ENCODE data around the gene FAM81B. TPM values are rescaled to one million over a fixed set of nuclear protein-coding genes. Genes with fewer than 3 reads are reported as not detected.
"Not testable (repeated sequence)": the region's sequence is repeated elsewhere in the genome, so short reads cannot be mapped to it uniquely, and the experiment has no call there.

FAM81B gene
- polyA plus RNA-seq, 1 experiment, result not detected

DNA sequence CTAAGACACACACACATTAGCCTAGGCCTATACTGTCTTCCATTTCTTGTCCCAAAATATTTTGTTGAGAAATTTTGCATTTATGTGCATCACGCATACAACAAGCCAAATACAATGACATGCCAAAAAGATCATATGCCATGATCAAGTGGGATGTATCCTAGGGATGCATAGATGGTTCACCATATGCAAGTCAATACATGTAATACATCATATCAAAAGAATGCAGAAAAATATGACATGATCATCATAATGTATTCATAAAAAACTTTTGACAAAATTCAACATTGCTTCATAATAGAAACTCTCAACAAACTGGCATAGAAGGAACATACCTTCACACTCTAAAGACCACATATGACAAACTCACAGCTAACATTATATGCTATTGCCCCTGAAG is 5.8 kb upstream of the FAM81B start:
- ChIA-PET POLR2A (no interaction called here), CTCF (interaction anchor here (0.8 kb wide), 1 partner anchor 101 kb away, joined by 3 read pairs; no protein-coding TSS in a partner anchor)
- no peak overlapping the region for H3K4me3 ChIP-seq (ENCODE audit: low read depth, low read length)
- TF ChIP-seq, protein P1, sequence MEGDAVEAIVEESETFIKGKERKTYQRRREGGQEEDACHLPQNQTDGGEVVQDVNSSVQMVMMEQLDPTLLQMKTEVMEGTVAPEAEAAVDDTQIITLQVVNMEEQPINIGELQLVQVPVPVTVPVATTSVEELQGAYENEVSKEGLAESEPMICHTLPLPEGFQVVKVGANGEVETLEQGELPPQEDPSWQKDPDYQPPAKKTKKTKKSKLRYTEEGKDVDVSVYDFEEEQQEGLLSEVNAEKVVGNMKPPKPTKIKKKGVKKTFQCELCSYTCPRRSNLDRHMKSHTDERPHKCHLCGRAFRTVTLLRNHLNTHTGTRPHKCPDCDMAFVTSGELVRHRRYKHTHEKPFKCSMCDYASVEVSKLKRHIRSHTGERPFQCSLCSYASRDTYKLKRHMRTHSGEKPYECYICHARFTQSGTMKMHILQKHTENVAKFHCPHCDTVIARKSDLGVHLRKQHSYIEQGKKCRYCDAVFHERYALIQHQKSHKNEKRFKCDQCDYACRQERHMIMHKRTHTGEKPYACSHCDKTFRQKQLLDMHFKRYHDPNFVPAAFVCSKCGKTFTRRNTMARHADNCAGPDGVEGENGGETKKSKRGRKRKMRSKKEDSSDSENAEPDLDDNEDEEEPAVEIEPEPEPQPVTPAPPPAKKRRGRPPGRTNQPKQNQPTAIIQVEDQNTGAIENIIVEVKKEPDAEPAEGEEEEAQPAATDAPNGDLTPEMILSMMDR (IDR thresholded peaks at IDR 0.05; ENCODE audit: insufficient read depth, low read depth, low read length), result no peak
- H3K36me3 ChIP-seq (ENCODE audit: control insufficient read depth, insufficient read depth, low read length), result no peaks in the 10 kb centered on the region
- no peak for DNase-seq (ENCODE audit: low read depth)
- no peaks in the 10 kb centered on the region for H3K27me3 ChIP-seq (ENCODE audit: control insufficient read depth, insufficient read depth, low read length)

GRCh38 chr5:95391965-95392364 is 799 bp downstream of the FAM81B start:
- DNase-seq (ENCODE audit: low read depth); POLR2A ChIA-PET; H3K4me3 ChIP-seq (ENCODE audit: low read depth, low read length); H3K27me3 ChIP-seq (ENCODE audit: control insufficient read depth, insufficient read depth, low read length); H3K36me3 ChIP-seq (ENCODE audit: control insufficient read depth, insufficient read depth, low read length): not testable (repeated sequence)
- CTCF ChIA-PET, result interaction anchor here (0.6 kb wide), 1 partner anchor 165 kb away, joined by 3 read pairs; no protein-coding TSS in a partner anchor

DNA sequence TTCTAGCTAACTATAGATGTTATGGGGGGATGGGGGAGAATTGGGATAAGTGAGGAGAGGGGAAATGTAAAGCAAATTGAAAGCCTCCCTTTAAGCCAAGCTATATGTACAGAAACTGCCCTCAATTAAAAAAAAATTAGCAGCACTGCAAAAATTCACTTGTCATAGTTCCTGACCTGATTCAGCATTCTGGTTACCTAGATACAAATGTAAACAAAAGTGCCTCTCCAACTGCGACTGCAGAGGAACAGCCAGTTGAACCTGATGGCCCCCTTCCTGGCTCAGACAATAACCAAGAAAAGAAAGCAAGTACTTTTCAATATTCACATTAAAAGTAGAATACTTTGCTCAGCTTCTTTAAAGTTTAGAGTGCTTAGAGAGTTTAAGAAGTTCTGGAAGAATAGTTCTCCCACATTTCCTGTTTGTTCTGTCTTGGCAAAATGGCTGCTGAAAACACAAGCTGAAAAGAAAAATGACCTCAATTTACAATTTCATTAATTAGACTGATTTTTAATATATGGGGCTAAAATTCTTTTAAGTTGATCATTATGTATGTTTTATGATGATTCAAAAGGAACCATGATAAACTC is 1.5 kb downstream of the FAM81B start:
- Histone ChIP-seq H3K27me3 (ENCODE audit: control insufficient read depth, insufficient read depth, low read length) (no peaks in the 10 kb centered on the region), H3K4me3 (ENCODE audit: low read depth, low read length) (no peak overlapping the region), H3K36me3 (ENCODE audit: control insufficient read depth, insufficient read depth, low read length) (no peaks in the 10 kb centered on the region)
- CTCF ChIA-PET, result no interaction called here
- DNase-seq (ENCODE audit: low read depth), result no peak
- TF ChIP-seq, protein P1 (IDR thresholded peaks at IDR 0.05; ENCODE audit: insufficient read depth, low read depth, low read length), result no peak
- POLR2A ChIA-PET, result no interaction called here

GRCh38 chr5:95393279-95393678 is 2.1 kb downstream of the FAM81B start:
- DNase-seq (ENCODE audit: low read depth), result no peak
- no peaks in the 10 kb centered on the region for H3K27me3 ChIP-seq (ENCODE audit: control insufficient read depth, insufficient read depth, low read length)
- no peaks in the 10 kb centered on the region for H3K36me3 ChIP-seq (ENCODE audit: control insufficient read depth, insufficient read depth, low read length)
- CTCF ChIA-PET, result no interaction called here
- TF ChIP-seq, protein P1 (IDR thresholded peaks at IDR 0.05; ENCODE audit: insufficient read depth, low read depth, low read length), result no peak
- POLR2A ChIA-PET, result no interaction called here
- no peak overlapping the region for H3K4me3 ChIP-seq (ENCODE audit: low read depth, low read length)

DNA sequence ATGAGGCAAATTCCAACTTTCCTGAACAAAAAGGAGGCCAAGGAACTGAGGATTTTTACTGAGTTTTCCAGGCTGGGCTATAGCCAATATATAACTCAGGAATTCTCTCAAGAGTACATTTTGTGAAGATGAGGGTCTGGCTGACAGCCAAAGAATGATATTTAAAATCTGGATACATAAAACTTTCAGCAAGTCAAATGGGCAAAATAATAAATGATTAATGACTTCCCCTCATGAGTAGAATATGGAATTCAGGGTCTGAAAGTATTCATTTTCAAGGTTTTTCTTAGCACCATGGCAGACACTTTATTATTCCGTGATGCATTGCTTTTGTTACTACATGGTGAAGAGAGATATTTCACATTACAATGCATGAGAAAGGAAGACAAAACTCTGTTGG is 7.8 kb downstream of the FAM81B start:
- Histone ChIP-seq H3K27me3 (ENCODE audit: control insufficient read depth, insufficient read depth, low read length) (no peaks in the 10 kb centered on the region; the same call in 1 of the 2 replicates), H3K4me3 (ENCODE audit: low read depth, low read length) (no peak overlapping the region), H3K36me3 (ENCODE audit: control insufficient read depth, insufficient read depth, low read length) (no peaks in the 10 kb centered on the region)
- TF ChIP-seq, protein P1 (IDR thresholded peaks at IDR 0.05; ENCODE audit: insufficient read depth, low read depth, low read length), result no peak
- POLR2A ChIA-PET, result no interaction called here
- no peak for DNase-seq (ENCODE audit: low read depth)
- CTCF ChIA-PET, result no interaction called here

- Histone ChIP-seq H3K27me3 (ENCODE audit: control insufficient read depth, insufficient read depth, low read length) (no peaks in the 10 kb centered on the region; the same call in 1 of the 2 replicates), H3K36me3 (ENCODE audit: control insufficient read depth, insufficient read depth, low read length) (no peaks in the 10 kb centered on the region), H3K4me3 (ENCODE audit: low read depth, low read length) (no peak overlapping the region)
- ChIA-PET POLR2A (no interaction called here), CTCF (no interaction called here)
- TF ChIP-seq, protein P1 (IDR thresholded peaks at IDR 0.05; ENCODE audit: insufficient read depth, low read depth, low read length), result no peak
- no peak for DNase-seq (ENCODE audit: low read depth)
These were observed 10.5 kb downstream of the FAM81B start for GRCh38 chr5:95401626-95402025.

Measured in BJ (cell line).